RPMI7951 (cell line): ENCODE results near the gene TM7SF3. TPM values are rescaled to one million over a fixed set of nuclear protein-coding genes. Genes with fewer than 3 reads are reported as not detected.

Experiments
- DNase-seq: peaks from one replicate; pipeline ENCODE4 v3.0.0-alpha.2; 2012; ENCODE audit warnings: low read depth
- total RNA-seq: library from RNA; depleted of rRNA; stranded (reverse); fragments of >200 nt; shearing (Covaris generic); gene quantifications from 2 replicates; pipeline ENCODE4 v1.2.3, GENCODE V29; 2014; rRNA removed

TM7SF3 gene
- total RNA-seq, 1 experiment from 2014 or later: 63.4 TPM

DNA sequence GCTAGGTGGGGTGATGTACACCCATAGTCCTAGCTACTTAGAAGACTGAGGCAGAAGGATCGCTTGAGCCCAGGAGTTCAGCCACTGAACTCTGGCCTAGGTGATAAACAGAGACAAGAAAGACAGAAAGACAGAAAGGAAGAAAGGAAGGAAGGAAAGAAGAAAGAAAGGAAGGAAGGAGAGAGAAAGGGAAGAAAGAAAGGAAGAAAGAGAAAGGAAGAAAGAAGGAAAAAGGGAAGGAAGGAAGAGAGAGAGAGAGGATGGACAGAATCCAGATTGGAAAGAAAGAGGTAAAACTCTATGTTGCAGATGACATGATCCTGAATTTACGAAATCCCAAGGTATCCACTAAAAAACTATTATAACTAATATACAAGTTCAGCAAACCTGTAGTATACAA, 84.6 kb downstream of the TM7SF3 start:
- no peak for DNase-seq

GRCh38 chr12:26928661-26929060, 85.5 kb downstream of the TM7SF3 start:
- DNase-seq: no peak

Other genes with a start within 250 kb of the TM7SF3 start
- 9.6 and 10.1 TPM in 2 replicates for gene ITPR2, start 181.2 kb downstream of the TM7SF3 start, total RNA-seq
- gene INTS13, start 76.4 kb downstream of the TM7SF3 start, total RNA-seq: 46.8 and 55.6 TPM in 2 replicates
- gene FGFR1OP2, start 75.9 kb downstream of the TM7SF3 start, total RNA-seq: 49.1 and 58.3 TPM in 2 replicates
- 74.0 and 93.2 TPM in 2 replicates for gene MED21, start 8.2 kb upstream of the TM7SF3 start, total RNA-seq
- not detected in 2 replicates for gene C12orf71, start 68.2 kb upstream of the TM7SF3 start, total RNA-seq
- gene STK38L, start 229.9 kb upstream of the TM7SF3 start, total RNA-seq: 11.0 and 14.7 TPM in 2 replicates